HG03066 (cell line): ENCODE results near the gene KHK.

ENCODE experiments used
- ATAC-seq: cut with Tn5 transposase; IDR thresholded peaks from one replicate; pipeline ENCODE4 v1.9.1; 2021; ENCODE audit warnings: low read depth; ENCODE audit not compliant: unreplicated experiment

The KHK gene

GRCh38 chr2:27149570-27150405, 63.2 kb downstream of the KHK start:
- no peak for ATAC-seq
